Thyroid gland (tissue), 4 donors: Measurements from ENCODE around the gene ACTA2.

ENCODE experiments used
- POLR2A ChIP-seq, 2 donors: fragments of 450-650 bp; IDR thresholded peaks; one replicate each; pipeline ENCODE4 v1.6.1; 2017; ENCODE audit warnings: antibody characterized with exemption in 2 of 2, mild to moderate bottlenecking in 2 of 2, moderate library complexity in 1 of 2
- TF ChIP-seq, protein P1 (sequence below), 6 experiments: fragments of 200-600 bp in 3 of 6; fragments of 450-650 bp in 3 of 6; sonication (generic) in 3 of 6; IDR thresholded peaks; one replicate each; pipeline ENCODE4 v1.5.1; 2016 to 2019; ENCODE audit warnings: antibody characterized with exemption in 6 of 6, mild to moderate bottlenecking in 2 of 6, inconsistent platforms in 1 of 6, moderate library complexity in 1 of 6

DNA sequence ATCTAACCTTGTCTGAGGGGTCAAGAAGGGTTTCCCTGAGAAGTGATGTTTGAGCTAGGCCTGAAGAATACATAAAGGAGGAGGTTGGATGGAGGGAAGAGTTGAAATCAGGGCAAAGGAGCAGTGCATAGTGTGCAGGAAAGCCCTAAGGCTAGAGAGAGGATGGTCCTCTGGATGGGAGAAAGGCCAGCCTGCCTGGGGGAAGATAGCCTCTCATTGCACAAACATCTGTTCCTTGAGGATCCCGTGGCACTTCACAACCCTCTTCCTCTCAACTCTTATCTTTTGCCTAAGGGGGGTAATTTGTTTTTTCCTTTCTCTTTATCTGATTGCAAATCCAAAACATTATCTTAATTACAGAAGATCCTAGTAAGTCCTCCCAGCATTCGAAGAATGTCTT, 36.8 kb downstream of the ACTA2 start:
- TF ChIP-seq, protein P1, sequence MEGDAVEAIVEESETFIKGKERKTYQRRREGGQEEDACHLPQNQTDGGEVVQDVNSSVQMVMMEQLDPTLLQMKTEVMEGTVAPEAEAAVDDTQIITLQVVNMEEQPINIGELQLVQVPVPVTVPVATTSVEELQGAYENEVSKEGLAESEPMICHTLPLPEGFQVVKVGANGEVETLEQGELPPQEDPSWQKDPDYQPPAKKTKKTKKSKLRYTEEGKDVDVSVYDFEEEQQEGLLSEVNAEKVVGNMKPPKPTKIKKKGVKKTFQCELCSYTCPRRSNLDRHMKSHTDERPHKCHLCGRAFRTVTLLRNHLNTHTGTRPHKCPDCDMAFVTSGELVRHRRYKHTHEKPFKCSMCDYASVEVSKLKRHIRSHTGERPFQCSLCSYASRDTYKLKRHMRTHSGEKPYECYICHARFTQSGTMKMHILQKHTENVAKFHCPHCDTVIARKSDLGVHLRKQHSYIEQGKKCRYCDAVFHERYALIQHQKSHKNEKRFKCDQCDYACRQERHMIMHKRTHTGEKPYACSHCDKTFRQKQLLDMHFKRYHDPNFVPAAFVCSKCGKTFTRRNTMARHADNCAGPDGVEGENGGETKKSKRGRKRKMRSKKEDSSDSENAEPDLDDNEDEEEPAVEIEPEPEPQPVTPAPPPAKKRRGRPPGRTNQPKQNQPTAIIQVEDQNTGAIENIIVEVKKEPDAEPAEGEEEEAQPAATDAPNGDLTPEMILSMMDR (IDR thresholded peaks at IDR 0.05), result no peak
- TF ChIP-seq POLR2A (IDR thresholded peaks at IDR 0.05), result no peak
